ENCODE measurements around the gene PMM2.
"Not testable (repeated sequence)": the region's sequence is repeated elsewhere in the genome, so short reads cannot be mapped to it uniquely, and the experiment has no call there.

PMM2 gene

GRCh38 chr16:8768283-8768682, 29.4 kb upstream of the PMM2 start:
- no peak overlapping the region for H3K4me3 Mint-ChIP-seq

GRCh38 chr16:8768692-8769091, 28.9 kb upstream of the PMM2 start:
- Mint-ChIP-seq H3K9me3 (no peaks in the 10 kb centered on the region), H3K4me3 (no peak overlapping the region), H3K36me3 (ENCODE audit: low read depth) (peaks cover 44% of the 10 kb centered on the region), H3K4me1 (ENCODE audit: low read depth) (no peaks in the 10 kb centered on the region), H3K27ac (no peak overlapping the region), H3K27me3 (no peaks in the 10 kb centered on the region)
- no peak for DNase-seq

More at GRCh38 chr16:8768283-8768682, 29.4 kb upstream of the PMM2 start:
- no peak for DNase-seq
- H3K4me1 Mint-ChIP-seq (ENCODE audit: low read depth): no peaks in the 10 kb centered on the region
- peaks cover 41% of the 10 kb centered on the region for H3K36me3 Mint-ChIP-seq (ENCODE audit: low read depth)
- H3K27me3 Mint-ChIP-seq: no peaks in the 10 kb centered on the region
- H3K9me3 Mint-ChIP-seq: no peaks in the 10 kb centered on the region
- no peak overlapping the region for H3K27ac Mint-ChIP-seq

- Mint-ChIP-seq H3K9me3 (no peaks in the 10 kb centered on the region), H3K36me3 (ENCODE audit: low read depth) (peaks cover 58% of the 10 kb centered on the region), H3K27me3 (no peaks in the 10 kb centered on the region), H3K4me1 (ENCODE audit: low read depth) (no peaks in the 10 kb centered on the region), H3K4me3 (no peak overlapping the region), H3K27ac (no peak overlapping the region)
- no peak for DNase-seq
These were observed 24.1 kb upstream of the PMM2 start for GRCh38 chr16:8773537-8773936.

- Mint-ChIP-seq H3K4me3 (no peak overlapping the region), H3K27me3 (no peaks in the 10 kb centered on the region), H3K9me3 (no peaks in the 10 kb centered on the region), H3K4me1 (ENCODE audit: low read depth) (no peaks in the 10 kb centered on the region), H3K27ac (no peak overlapping the region), H3K36me3 (ENCODE audit: low read depth) (peaks cover 53% of the 10 kb centered on the region)
- DNase-seq: no peak
These were observed 23.4 kb upstream of the PMM2 start for GRCh38 chr16:8774208-8774607.

- H3K4me3 Mint-ChIP-seq: no peak overlapping the region
- H3K27me3 Mint-ChIP-seq: no peaks in the 10 kb centered on the region
- no peaks in the 10 kb centered on the region for H3K4me1 Mint-ChIP-seq (ENCODE audit: low read depth)
- H3K9me3 Mint-ChIP-seq: no peaks in the 10 kb centered on the region
- no peak overlapping the region for H3K27ac Mint-ChIP-seq
- H3K36me3 Mint-ChIP-seq (ENCODE audit: low read depth): peaks cover 51% of the 10 kb centered on the region
- DNase-seq: no peak
These were observed 22.3 kb upstream of the PMM2 start for GRCh38 chr16:8775359-8775758.

- Mint-ChIP-seq H3K4me1 (ENCODE audit: low read depth) (no peaks in the 10 kb centered on the region), H3K36me3 (ENCODE audit: low read depth) (peaks cover 51% of the 10 kb centered on the region), H3K9me3 (no peaks in the 10 kb centered on the region), H3K4me3 (no peak overlapping the region), H3K27me3 (no peaks in the 10 kb centered on the region), H3K27ac (no peak overlapping the region)
- no peak for DNase-seq
These were observed 21.5 kb upstream of the PMM2 start for GRCh38 chr16:8776129-8776584.

- no peaks in the 10 kb centered on the region for H3K4me1 Mint-ChIP-seq (ENCODE audit: low read depth)
- H3K27me3 Mint-ChIP-seq: no peaks in the 10 kb centered on the region
- DNase-seq: no peak
- H3K9me3 Mint-ChIP-seq: no peaks in the 10 kb centered on the region
- H3K36me3 Mint-ChIP-seq (ENCODE audit: low read depth): peaks cover 47% of the 10 kb centered on the region
- no peak overlapping the region for H3K27ac Mint-ChIP-seq
- no peak overlapping the region for H3K4me3 Mint-ChIP-seq
These were observed 20.4 kb upstream of the PMM2 start for GRCh38 chr16:8777217-8777616.

GRCh38 chr16:8781797-8782196, 15.8 kb upstream of the PMM2 start:
- peaks cover 9% of the 10 kb centered on the region for H3K36me3 Mint-ChIP-seq (ENCODE audit: low read depth)
- H3K4me1 Mint-ChIP-seq (ENCODE audit: low read depth): no peaks in the 10 kb centered on the region
- H3K9me3 Mint-ChIP-seq: no peaks in the 10 kb centered on the region
- H3K27me3 Mint-ChIP-seq: no peaks in the 10 kb centered on the region
- DNase-seq: no peak
- H3K27ac Mint-ChIP-seq: no peak overlapping the region
- H3K4me3 Mint-ChIP-seq: no peak overlapping the region

- Mint-ChIP-seq H3K27ac (no peak overlapping the region), H3K27me3 (no peaks in the 10 kb centered on the region), H3K4me3 (no peak overlapping the region), H3K4me1 (ENCODE audit: low read depth) (no peaks in the 10 kb centered on the region), H3K36me3 (ENCODE audit: low read depth) (peaks cover 4% of the 10 kb centered on the region), H3K9me3 (no peaks in the 10 kb centered on the region)
- no peak for DNase-seq
These were observed 15.0 kb upstream of the PMM2 start for GRCh38 chr16:8782673-8783072.

- no peak overlapping the region for H3K4me3 Mint-ChIP-seq
- H3K27me3 Mint-ChIP-seq: no peaks in the 10 kb centered on the region
These were observed 12.2 kb upstream of the PMM2 start for GRCh38 chr16:8785408-8785807.

GRCh38 chr16:8786316-8786715, 11.3 kb upstream of the PMM2 start:
- H3K27me3 Mint-ChIP-seq: not testable (repeated sequence)

More at GRCh38 chr16:8785408-8785807, 12.2 kb upstream of the PMM2 start:
- DNase-seq: no peak
- Mint-ChIP-seq H3K9me3 (no peaks in the 10 kb centered on the region), H3K27ac (no peak overlapping the region), H3K4me1 (ENCODE audit: low read depth) (no peaks in the 10 kb centered on the region), H3K36me3 (ENCODE audit: low read depth) (no peaks in the 10 kb centered on the region)

GRCh38 chr16:8788578-8789172, 9.0 kb upstream of the PMM2 start:
- Mint-ChIP-seq H3K27ac (no peak overlapping the region), H3K36me3 (ENCODE audit: low read depth) (peaks cover 10% of the 10 kb centered on the region), H3K27me3 (no peaks in the 10 kb centered on the region), H3K4me1 (ENCODE audit: low read depth) (peaks cover 8% of the 10 kb centered on the region), H3K4me3 (no peak overlapping the region), H3K9me3 (no peaks in the 10 kb centered on the region)
- DNase-seq: no peak

More at GRCh38 chr16:8786316-8786715, 11.3 kb upstream of the PMM2 start:
- not testable (repeated sequence) for H3K4me1 Mint-ChIP-seq (ENCODE audit: low read depth); H3K4me3 Mint-ChIP-seq; H3K27ac Mint-ChIP-seq; H3K9me3 Mint-ChIP-seq; H3K36me3 Mint-ChIP-seq (ENCODE audit: low read depth); DNase-seq

GRCh38 chr16:8795091-8795490, 2.5 kb upstream of the PMM2 start:
- no peak for DNase-seq
- H3K27me3 Mint-ChIP-seq: no peaks in the 10 kb centered on the region
- no peak overlapping the region for H3K4me3 Mint-ChIP-seq
- H3K9me3 Mint-ChIP-seq: no peaks in the 10 kb centered on the region
- peaks cover 48% of the 10 kb centered on the region for H3K4me1 Mint-ChIP-seq (ENCODE audit: low read depth)
- peak overlapping the region; percentile 96 for H3K27ac Mint-ChIP-seq
- peaks cover 65% of the 10 kb centered on the region for H3K36me3 Mint-ChIP-seq (ENCODE audit: low read depth)

GRCh38 chr16:8795818-8796217, 1.8 kb upstream of the PMM2 start:
- Mint-ChIP-seq H3K4me1 (ENCODE audit: low read depth) (peaks cover 50% of the 10 kb centered on the region), H3K9me3 (no peaks in the 10 kb centered on the region), H3K27me3 (no peaks in the 10 kb centered on the region), H3K36me3 (ENCODE audit: low read depth) (peaks cover 72% of the 10 kb centered on the region), H3K4me3 (peak overlapping the region; percentile 98), H3K27ac (peak overlapping the region; percentile 96)
- no peak for DNase-seq

- H3K27me3 Mint-ChIP-seq: no peaks in the 10 kb centered on the region
- H3K27ac Mint-ChIP-seq: peak overlapping the region; percentile 96
- no peak for DNase-seq
- peaks cover 80% of the 10 kb centered on the region for H3K36me3 Mint-ChIP-seq (ENCODE audit: low read depth)
- peak overlapping the region; percentile 98 for H3K4me3 Mint-ChIP-seq
- peaks cover 56% of the 10 kb centered on the region for H3K4me1 Mint-ChIP-seq (ENCODE audit: low read depth)
- H3K9me3 Mint-ChIP-seq: no peaks in the 10 kb centered on the region
These were observed 923 bp upstream of the PMM2 start for GRCh38 chr16:8796469-8797363.

All from activated T-cell treated with anti-CD3 and anti-CD28 coated beads, Interleukin-2, amount 50 U/mL, for 24 hours (primary cell).